Inferior parietal cortex (tissue), 1 donor: ENCODE data around the gene CHMP4B.
A peak's percentile ranks its signal among the peaks of the same experiment; 100 is the strongest.
"Not testable (repeated sequence)": the region's sequence is repeated elsewhere in the genome, so short reads cannot be mapped to it uniquely, and the experiment has no call there.

Experiments
- DNase-seq: peaks from one replicate; pipeline ENCODE4 v3.0.0-alpha.2; 2016; ENCODE audit errors: extremely low spot score

CHMP4B gene

GRCh38 chr20:33789858-33790182 lies 21.3 kb upstream of the CHMP4B start:
- DNase-seq, result no peak

GRCh38 chr20:33790566-33790965 lies 20.6 kb upstream of the CHMP4B start:
- DNase-seq, result no peak

GRCh38 chr20:33791021-33791420 lies 20.1 kb upstream of the CHMP4B start:
- DNase-seq, result no peak

- DNase-seq, result no peak
These were observed 19.6 kb upstream of the CHMP4B start for GRCh38 chr20:33791540-33791939.

GRCh38 chr20:33791959-33792597 lies 19.1 kb upstream of the CHMP4B start:
- peak; percentile 17 for DNase-seq

- DNase-seq, result not testable (repeated sequence)
These were observed 18.6 kb upstream of the CHMP4B start for GRCh38 chr20:33792598-33792989.

GRCh38 chr20:33793011-33793931 lies 17.9 kb upstream of the CHMP4B start:
- no peak for DNase-seq

GRCh38 chr20:33796263-33796906 lies 14.8 kb upstream of the CHMP4B start:
- DNase-seq, result no peak

GRCh38 chr20:33796907-33797544 lies 14.1 kb upstream of the CHMP4B start:
- no peak for DNase-seq

GRCh38 chr20:33798444-33798843 lies 12.7 kb upstream of the CHMP4B start:
- DNase-seq, result no peak

- no peak for DNase-seq
These were observed 7.2 kb upstream of the CHMP4B start for GRCh38 chr20:33803921-33804337.

GRCh38 chr20:33808388-33808787 lies 2.8 kb upstream of the CHMP4B start:
- no peak for DNase-seq

GRCh38 chr20:33810259-33810658 lies 889 bp upstream of the CHMP4B start:
- no peak for DNase-seq

GRCh38 chr20:33811776-33812151 lies 616 bp downstream of the CHMP4B start:
- no peak for DNase-seq

GRCh38 chr20:33812152-33812849 lies 1.2 kb downstream of the CHMP4B start:
- no peak for DNase-seq

GRCh38 chr20:33812908-33813462 lies 1.8 kb downstream of the CHMP4B start:
- DNase-seq, result no peak

GRCh38 chr20:33814238-33814712 lies 3.1 kb downstream of the CHMP4B start:
- DNase-seq, result no peak

GRCh38 chr20:33815671-33816070 lies 4.5 kb downstream of the CHMP4B start:
- DNase-seq, result no peak

- DNase-seq, result no peak
These were observed 5.0 kb downstream of the CHMP4B start for GRCh38 chr20:33816191-33816590.

- DNase-seq, result no peak
These were observed 6.3 kb downstream of the CHMP4B start for GRCh38 chr20:33817411-33817810.

GRCh38 chr20:33819456-33819855 lies 8.3 kb downstream of the CHMP4B start:
- no peak for DNase-seq
